Neural crest cell (in vitro differentiated cells): ENCODE measurements around the gene EMP1. TPM values are rescaled to one million over a fixed set of nuclear protein-coding genes. Genes with fewer than 3 reads are reported as not detected.

Experiments
- DNase-seq: peaks from one replicate; pipeline ENCODE4 v3.0.0; 2021; ENCODE audit warnings: low read depth, mixed read lengths, low spot score
- H3K27ac Mint-ChIP-seq: one replicate; pipeline ENCODE4 v1.8.0; 2021; ENCODE audit warnings: mild to moderate bottlenecking, mixed read lengths; ENCODE audit not compliant: unreplicated experiment
- H3K27me3 Mint-ChIP-seq: 2 replicates; pipeline ENCODE4 v1.8.0; 2021; ENCODE audit warnings: low read depth, mild to moderate bottlenecking, mixed read lengths
- H3K36me3 Mint-ChIP-seq: 2 replicates; pipeline ENCODE4 v1.8.0; 2021; ENCODE audit warnings: low read depth, mild to moderate bottlenecking, mixed read lengths
- H3K4me1 Mint-ChIP-seq: 2 replicates; pipeline ENCODE4 v1.8.0; 2021; ENCODE audit warnings: mixed read lengths
- H3K4me3 Mint-ChIP-seq: one replicate; pipeline ENCODE4 v1.8.0; 2021; ENCODE audit warnings: mild to moderate bottlenecking, mixed read lengths
- H3K9me3 Mint-ChIP-seq: 2 replicates; pipeline ENCODE4 v1.8.0; 2021; ENCODE audit warnings: mixed read lengths
- total RNA-seq: library from RNA; stranded (reverse); gene quantifications from 2 replicates; pipeline ENCODE4 v1.2.1, GENCODE V29; 2021
- TF ChIP-seq, protein P1 (sequence below): fragments of 200-600 bp; sonication (generic); conservative IDR thresholded peaks from 2 replicates; pipeline ENCODE4 v1.5.0; 2021; ENCODE audit warnings: antibody characterized with exemption, mild to moderate bottlenecking

EMP1 gene
- total RNA-seq, 1 donor from 2014 or later = 0.68 TPM

DNA sequence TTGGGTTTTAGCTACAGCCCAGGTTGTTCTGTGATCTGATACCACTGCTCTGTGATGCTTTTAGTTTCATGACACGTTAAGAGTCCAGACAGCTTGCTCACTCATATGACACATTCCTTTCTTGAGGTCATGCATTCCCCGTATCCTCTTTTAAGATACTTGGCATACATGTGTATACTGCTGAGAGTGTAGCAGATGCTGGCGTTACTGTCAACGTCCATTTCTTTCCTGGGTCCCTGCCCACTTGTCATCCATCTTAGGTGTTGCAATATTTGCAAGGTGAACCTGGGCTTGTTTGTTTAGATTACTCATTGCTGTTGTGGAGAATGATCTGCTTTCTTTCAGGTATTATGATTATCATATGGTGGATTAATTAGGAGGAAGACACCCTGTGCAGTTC, 9.1 kb upstream of the EMP1 start:
- no peak overlapping the region for H3K4me3 Mint-ChIP-seq

DNA sequence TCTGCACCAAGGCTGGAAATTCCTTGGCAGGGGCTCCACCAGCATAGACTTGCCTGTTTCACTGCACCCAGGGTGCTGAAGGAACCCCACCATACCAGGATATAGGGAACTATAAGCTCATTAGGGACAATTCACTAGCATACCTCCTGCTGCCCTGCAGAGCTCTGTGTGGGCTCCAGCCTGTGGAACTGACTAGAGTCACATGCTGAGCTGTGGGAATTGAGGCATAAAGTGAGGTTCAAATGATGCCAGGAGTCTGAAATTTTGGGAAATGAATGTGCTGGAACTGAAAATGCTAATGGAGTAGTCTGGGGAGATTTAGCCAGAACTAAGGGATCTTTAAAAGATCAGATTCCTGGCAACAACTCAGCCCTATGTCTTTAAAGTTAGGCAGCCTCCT, 7.3 kb upstream of the EMP1 start:
- H3K27me3 Mint-ChIP-seq = peaks cover 9% of the 10 kb centered on the region
- no peak for DNase-seq
- H3K4me1 Mint-ChIP-seq = peaks cover 8% of the 10 kb centered on the region
- H3K4me3 Mint-ChIP-seq = no peak overlapping the region
- TF ChIP-seq, protein P1, sequence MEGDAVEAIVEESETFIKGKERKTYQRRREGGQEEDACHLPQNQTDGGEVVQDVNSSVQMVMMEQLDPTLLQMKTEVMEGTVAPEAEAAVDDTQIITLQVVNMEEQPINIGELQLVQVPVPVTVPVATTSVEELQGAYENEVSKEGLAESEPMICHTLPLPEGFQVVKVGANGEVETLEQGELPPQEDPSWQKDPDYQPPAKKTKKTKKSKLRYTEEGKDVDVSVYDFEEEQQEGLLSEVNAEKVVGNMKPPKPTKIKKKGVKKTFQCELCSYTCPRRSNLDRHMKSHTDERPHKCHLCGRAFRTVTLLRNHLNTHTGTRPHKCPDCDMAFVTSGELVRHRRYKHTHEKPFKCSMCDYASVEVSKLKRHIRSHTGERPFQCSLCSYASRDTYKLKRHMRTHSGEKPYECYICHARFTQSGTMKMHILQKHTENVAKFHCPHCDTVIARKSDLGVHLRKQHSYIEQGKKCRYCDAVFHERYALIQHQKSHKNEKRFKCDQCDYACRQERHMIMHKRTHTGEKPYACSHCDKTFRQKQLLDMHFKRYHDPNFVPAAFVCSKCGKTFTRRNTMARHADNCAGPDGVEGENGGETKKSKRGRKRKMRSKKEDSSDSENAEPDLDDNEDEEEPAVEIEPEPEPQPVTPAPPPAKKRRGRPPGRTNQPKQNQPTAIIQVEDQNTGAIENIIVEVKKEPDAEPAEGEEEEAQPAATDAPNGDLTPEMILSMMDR = no peak
- no peaks in the 10 kb centered on the region for H3K9me3 Mint-ChIP-seq
- no peak overlapping the region for H3K27ac Mint-ChIP-seq
- H3K36me3 Mint-ChIP-seq = no peaks in the 10 kb centered on the region

More for the DNA sequence above, 9.1 kb upstream of the EMP1 start:
- no peak overlapping the region for H3K27ac Mint-ChIP-seq
- no peaks in the 10 kb centered on the region for H3K36me3 Mint-ChIP-seq
- H3K9me3 Mint-ChIP-seq = no peaks in the 10 kb centered on the region
- peaks cover 9% of the 10 kb centered on the region for H3K27me3 Mint-ChIP-seq
- TF ChIP-seq, protein P1 = no peak
- no peaks in the 10 kb centered on the region for H3K4me1 Mint-ChIP-seq
- DNase-seq = no peak

DNA sequence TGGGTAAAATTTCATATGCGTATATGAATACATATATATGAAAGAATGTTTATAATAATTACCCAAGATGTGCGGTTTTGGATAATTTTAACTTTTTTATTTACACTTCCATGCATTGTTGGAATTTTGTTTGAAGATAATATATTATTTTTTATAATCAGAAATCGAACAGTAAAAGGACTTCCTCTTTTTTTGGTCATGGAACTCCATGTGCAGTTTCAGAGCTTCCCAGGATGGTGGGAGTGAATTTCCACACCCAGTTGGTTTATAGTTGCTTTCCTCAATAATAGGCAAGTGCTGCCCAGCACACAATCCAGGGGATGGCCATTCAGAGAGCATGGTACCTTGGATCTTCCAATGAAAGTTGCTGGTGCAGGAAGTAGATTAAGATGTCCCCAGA, 6.3 kb upstream of the EMP1 start:
- no peak for DNase-seq
- no peak overlapping the region for H3K27ac Mint-ChIP-seq
- H3K4me3 Mint-ChIP-seq = no peak overlapping the region
- TF ChIP-seq, protein P1 = no peak
- H3K9me3 Mint-ChIP-seq = no peaks in the 10 kb centered on the region
- H3K27me3 Mint-ChIP-seq = peaks cover 9% of the 10 kb centered on the region
- H3K36me3 Mint-ChIP-seq = no peaks in the 10 kb centered on the region
- peaks cover 13% of the 10 kb centered on the region for H3K4me1 Mint-ChIP-seq

DNA sequence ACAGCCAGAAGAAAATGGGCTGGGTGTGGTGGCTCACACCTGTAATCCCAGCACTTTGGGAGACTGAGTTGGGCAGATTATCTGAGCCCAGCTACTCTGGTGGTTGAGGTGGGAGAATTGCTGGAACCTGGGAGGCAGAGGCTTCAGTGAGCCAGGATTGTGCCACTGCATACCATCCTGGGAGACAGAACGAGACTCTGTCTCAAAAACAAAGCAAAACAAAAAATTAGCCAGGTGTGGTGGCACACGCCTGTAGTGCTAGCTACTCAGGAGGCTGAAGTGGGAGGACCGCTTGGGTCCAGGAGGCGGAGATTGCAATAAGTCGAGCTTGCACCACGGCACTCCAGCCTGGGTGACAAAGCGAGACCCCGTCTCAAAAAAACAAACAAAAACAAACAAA, 3.8 kb upstream of the EMP1 start:
- H3K4me1 Mint-ChIP-seq = peaks cover 35% of the 10 kb centered on the region
- H3K27me3 Mint-ChIP-seq = peaks cover 9% of the 10 kb centered on the region
- DNase-seq = no peak
- TF ChIP-seq, protein P1 = no peak
- H3K36me3 Mint-ChIP-seq = no peaks in the 10 kb centered on the region
- no peaks in the 10 kb centered on the region for H3K9me3 Mint-ChIP-seq
- no peak overlapping the region for H3K27ac Mint-ChIP-seq
- no peak overlapping the region for H3K4me3 Mint-ChIP-seq

DNA sequence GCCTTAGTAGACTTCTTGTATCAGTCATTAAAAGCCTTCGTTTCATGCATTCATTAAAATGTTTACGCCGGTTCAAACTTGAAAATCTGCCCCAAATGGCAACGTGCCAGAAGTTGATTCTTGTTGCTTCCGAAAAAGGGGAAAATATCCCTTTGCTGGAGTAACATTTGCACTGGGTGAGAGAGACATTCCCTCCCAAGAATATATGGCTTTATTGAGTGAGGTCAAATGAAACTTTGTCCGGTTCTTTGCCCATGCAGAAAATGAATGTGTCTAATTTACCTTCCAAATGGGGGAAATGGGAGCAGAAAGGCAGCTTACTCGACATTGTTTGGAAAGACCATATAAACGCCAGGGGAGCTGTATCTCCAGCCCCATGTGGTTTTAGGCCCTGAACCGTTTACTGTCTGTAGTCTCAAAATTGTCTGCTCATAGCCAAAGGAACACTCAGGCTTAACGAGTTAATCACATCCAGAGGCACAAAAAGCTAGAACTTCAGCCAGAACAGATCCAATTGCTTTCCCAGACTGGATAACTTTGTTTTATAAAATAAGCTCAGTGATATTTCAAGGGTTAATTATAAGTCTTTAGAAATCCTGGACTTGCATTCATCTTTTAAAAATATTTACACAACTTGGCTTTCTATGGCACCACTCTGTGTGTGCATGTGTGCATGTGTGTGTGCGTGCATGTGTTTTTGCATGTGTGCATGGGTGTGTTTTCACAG, 2.9 kb upstream of the EMP1 start:
- Mint-ChIP-seq H3K9me3 (no peaks in the 10 kb centered on the region), H3K27ac (no peak overlapping the region), H3K4me1 (peaks cover 40% of the 10 kb centered on the region), H3K27me3 (peaks cover 4% of the 10 kb centered on the region), H3K36me3 (no peaks in the 10 kb centered on the region), H3K4me3 (no peak overlapping the region)
- DNase-seq = no peak
- TF ChIP-seq, protein P1 = no peak
